Body of pancreas (tissue), 4 donors: Measurements from ENCODE around the gene SLC26A8. TPM values are rescaled to one million over a fixed set of nuclear protein-coding genes. Genes with fewer than 3 reads are reported as not detected.
"Not testable (repeated sequence)": the region's sequence is repeated elsewhere in the genome, so short reads cannot be mapped to it uniquely, and the experiment has no call there.

Experiments used
- ATAC-seq: fragments of 150-250 bp; one replicate; pipeline ENCODE4 v1.9.1; 2016
- DNase-seq, 4 donors: peaks; one replicate each; pipeline ENCODE4 v3.0.0-alpha.2; 2019
- H3K27ac ChIP-seq, 4 donors: fragments of 200-600 bp; sonication (generic); 1 replicate in 3 of 4; 2 replicates in 1 of 4; pipeline versions ENCODE4 v1.5.1 to v1.6.1; 2016 to 2019; ENCODE audit warnings: mild to moderate bottlenecking in 1 of 4, mixed read lengths in 1 of 4, moderate library complexity in 1 of 4
- H3K27me3 ChIP-seq, 2 donors: fragments of 200-600 bp; sonication (generic); one replicate each; pipeline ENCODE4 v1.6.0; 2016; ENCODE audit warnings: mild to moderate bottlenecking in 1 of 2
- H3K36me3 ChIP-seq, 2 donors: fragments of 200-600 bp; sonication (generic); replicated peaks in 1 of 2; 2 replicates each; pipeline ENCODE4 v1.5.1; 2016; ENCODE audit warnings: low read depth in 2 of 2; ENCODE audit not compliant: insufficient read depth in 1 of 2
- H3K4me1 ChIP-seq: fragments of 200-600 bp; sonication (generic); one replicate; pipeline ENCODE4 v1.6.0; 2016
- H3K4me3 ChIP-seq, 2 donors: fragments of 200-600 bp; sonication (generic); 1 replicate in 1 of 2; 2 replicates in 1 of 2; pipeline ENCODE4 v1.5.1; 2016 to 2019
- H3K9me3 ChIP-seq, 3 donors: fragments of 200-600 bp; sonication (generic); 1 replicate in 2 of 3; 2 replicates in 1 of 3; pipeline ENCODE4 v1.5.1; 2016
- POLR2A ChIP-seq, 3 donors: fragments of 450-650 bp; IDR thresholded peaks; one replicate each; pipeline ENCODE4 v1.6.1; 2016; ENCODE audit warnings: antibody characterized with exemption in 3 of 3, mild to moderate bottlenecking in 2 of 3
- WGBS, 2 donors: methylation state at CpG; one replicate each; pipeline ENCODE4 v1.1.5; 2017; 5-methylcytosine and 5-hydroxymethylcytosine counted together
- intact Hi-C: fragments of 100-400 bp; cut with DNase I; formaldehyde crosslinking; loops from one replicate; pipeline ENCODE4 v1.15.1; 2023
- total RNA-seq, 2 donors: library from RNA; depleted of rRNA; stranded (reverse); fragments of >200 nt; gene quantifications; one replicate each; pipeline ENCODE4 v1.1.0, GENCODE V29; 2016
- TF ChIP-seq, protein P1 (sequence below), 7 experiments: fragments of 450-650 bp in 4 of 7; fragments of 200-600 bp in 3 of 7; sonication (generic) in 3 of 7; IDR thresholded peaks; one replicate each; pipeline ENCODE4 v1.5.1; 2016 to 2019; ENCODE audit warnings: antibody characterized with exemption in 7 of 7

The SLC26A8 gene
- total RNA-seq, 2 donors from 2014 or later, result not detected

- Histone ChIP-seq H3K4me1 (no peaks in the 10 kb centered on the region), H3K4me3 (no peak overlapping the region)
- TF ChIP-seq, protein P1, sequence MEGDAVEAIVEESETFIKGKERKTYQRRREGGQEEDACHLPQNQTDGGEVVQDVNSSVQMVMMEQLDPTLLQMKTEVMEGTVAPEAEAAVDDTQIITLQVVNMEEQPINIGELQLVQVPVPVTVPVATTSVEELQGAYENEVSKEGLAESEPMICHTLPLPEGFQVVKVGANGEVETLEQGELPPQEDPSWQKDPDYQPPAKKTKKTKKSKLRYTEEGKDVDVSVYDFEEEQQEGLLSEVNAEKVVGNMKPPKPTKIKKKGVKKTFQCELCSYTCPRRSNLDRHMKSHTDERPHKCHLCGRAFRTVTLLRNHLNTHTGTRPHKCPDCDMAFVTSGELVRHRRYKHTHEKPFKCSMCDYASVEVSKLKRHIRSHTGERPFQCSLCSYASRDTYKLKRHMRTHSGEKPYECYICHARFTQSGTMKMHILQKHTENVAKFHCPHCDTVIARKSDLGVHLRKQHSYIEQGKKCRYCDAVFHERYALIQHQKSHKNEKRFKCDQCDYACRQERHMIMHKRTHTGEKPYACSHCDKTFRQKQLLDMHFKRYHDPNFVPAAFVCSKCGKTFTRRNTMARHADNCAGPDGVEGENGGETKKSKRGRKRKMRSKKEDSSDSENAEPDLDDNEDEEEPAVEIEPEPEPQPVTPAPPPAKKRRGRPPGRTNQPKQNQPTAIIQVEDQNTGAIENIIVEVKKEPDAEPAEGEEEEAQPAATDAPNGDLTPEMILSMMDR (IDR thresholded peaks at IDR 0.05), result no peak
- TF ChIP-seq POLR2A (IDR thresholded peaks at IDR 0.05), result no peak
These were observed 87.6 kb downstream of the SLC26A8 start for GRCh38 chr6:35936681-35937359.

GRCh38 chr6:35935469-35935868, 89.0 kb downstream of the SLC26A8 start:
- no peaks in the 10 kb centered on the region for H3K36me3 ChIP-seq
- ATAC-seq (no peak), DNase-seq (no peak)
- no peaks in the 10 kb centered on the region for H3K9me3 ChIP-seq
- 52 to 53% methylated on average over 5 of the region's 5 CpGs for WGBS, 2 donors
- H3K27me3 ChIP-seq, result no peaks in the 10 kb centered on the region
- H3K4me3 ChIP-seq, result no peak overlapping the region
- H3K27ac ChIP-seq, result no peak overlapping the region
- TF ChIP-seq, protein P1 (IDR thresholded peaks at IDR 0.05), result no peak
- TF ChIP-seq POLR2A (IDR thresholded peaks at IDR 0.05), result no peak
- intact Hi-C loops, result no loop called here
- no peaks in the 10 kb centered on the region for H3K4me1 ChIP-seq

More at GRCh38 chr6:35936681-35937359, 87.6 kb downstream of the SLC26A8 start:
- H3K36me3 ChIP-seq, result no peaks in the 10 kb centered on the region
- H3K27me3 ChIP-seq, result no peaks in the 10 kb centered on the region
- no peaks in the 10 kb centered on the region for H3K9me3 ChIP-seq
- DNase-seq (no peak), ATAC-seq (no peak)
- intact Hi-C loops, result no loop called here
- no peak overlapping the region for H3K27ac ChIP-seq
- WGBS, 2 donors, result 91 to 100% methylated on average over 1 of the region's 1 CpG

GRCh38 chr6:35933844-35934243, 90.6 kb downstream of the SLC26A8 start:
- no peak for ATAC-seq
- 48 to 49% methylated on average over 2 of the region's 2 CpGs for WGBS, 2 donors

DNA sequence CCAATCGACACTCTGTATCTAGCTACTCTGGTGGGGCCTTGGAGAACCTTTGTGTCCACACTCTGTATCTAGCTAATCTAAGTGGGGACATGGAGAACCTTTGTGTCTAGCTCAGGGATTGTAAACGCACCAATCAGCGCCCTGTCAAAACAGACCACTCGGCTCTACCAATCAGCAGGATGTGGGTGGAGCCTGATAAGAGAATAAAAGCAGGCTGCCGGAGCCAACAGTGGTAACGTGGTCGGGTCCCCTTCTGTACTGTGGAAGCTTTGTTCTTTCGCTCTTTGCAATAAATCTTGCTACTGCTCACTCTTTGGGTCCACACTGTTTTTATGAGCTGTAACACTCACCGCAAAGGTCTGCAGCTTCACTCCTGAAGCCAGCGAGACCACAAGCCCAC, 92.6 kb downstream of the SLC26A8 start:
- 85 to 87% methylated on average over 9 to 10 of the region's 10 CpGs for WGBS, 2 donors
- H3K36me3 ChIP-seq, H3K27ac ChIP-seq, intact Hi-C loops, H3K4me3 ChIP-seq, DNase-seq, H3K27me3 ChIP-seq, H3K4me1 ChIP-seq, H3K9me3 ChIP-seq, ATAC-seq: not testable (repeated sequence)

More at GRCh38 chr6:35933844-35934243, 90.6 kb downstream of the SLC26A8 start:
- intact Hi-C loops, result no loop called here
- no peak for DNase-seq
- Histone ChIP-seq H3K27me3 (no peaks in the 10 kb centered on the region), H3K4me1 (no peaks in the 10 kb centered on the region), H3K27ac (no peak overlapping the region), H3K4me3 (no peak overlapping the region), H3K9me3 (no peaks in the 10 kb centered on the region), H3K36me3 (no peaks in the 10 kb centered on the region)
- TF ChIP-seq, protein P1 (IDR thresholded peaks at IDR 0.05), result no peak
- no peak for TF ChIP-seq POLR2A (IDR thresholded peaks at IDR 0.05)

DNA sequence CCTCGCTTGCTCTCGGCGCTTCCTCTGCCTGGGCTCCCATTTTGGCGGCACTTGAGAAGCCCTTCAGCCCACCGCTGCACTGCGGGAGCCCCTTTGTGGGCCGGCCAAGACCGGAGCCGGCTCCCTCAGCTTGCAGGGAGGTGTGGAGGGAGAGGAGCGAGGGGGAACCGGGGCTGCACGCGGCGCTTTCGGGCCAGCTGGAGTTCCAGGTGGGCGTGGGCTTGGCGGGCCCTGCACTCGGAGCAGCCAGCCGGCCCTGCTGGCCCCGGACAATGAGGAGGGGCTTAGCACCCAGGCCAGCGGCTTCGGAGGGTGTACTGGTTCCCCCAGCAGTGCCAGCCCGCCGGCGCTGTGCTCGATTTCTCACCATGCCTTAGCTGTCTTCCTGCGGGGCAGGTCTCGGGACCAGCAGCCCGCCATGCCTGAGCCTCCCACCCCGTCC, 93.3 kb downstream of the SLC26A8 start:
- WGBS, 2 donors, result 95 to 96% methylated on average over 16 to 26 of the region's 30 CpGs
- DNase-seq, result no peak

More for the DNA sequence above, 93.3 kb downstream of the SLC26A8 start:
- Histone ChIP-seq H3K27ac (no peak overlapping the region), H3K27me3 (no peaks in the 10 kb centered on the region), H3K9me3 (no peaks in the 10 kb centered on the region), H3K36me3 (no peaks in the 10 kb centered on the region), H3K4me1 (no peaks in the 10 kb centered on the region), H3K4me3 (no peak overlapping the region)
- intact Hi-C loops, result no loop called here
- TF ChIP-seq, protein P1 (IDR thresholded peaks at IDR 0.05), result no peak
- TF ChIP-seq POLR2A (IDR thresholded peaks at IDR 0.05), result no peak
- ATAC-seq, result no peak
